SK-N-MC (cell line): ENCODE data around the gene SPANXC.
"Not testable (repeated sequence)": the region's sequence is repeated elsewhere in the genome, so short reads cannot be mapped to it uniquely, and the experiment has no call there.

Source experiments
- DNase-seq: peaks from one replicate; pipeline ENCODE4 v3.0.0-alpha.2; 2011; ENCODE audit warnings: low read depth, low spot score
- H3K27ac ChIP-seq: fragments of 200-600 bp; sonication (generic); 2 replicates; pipeline ENCODE4 v1.5.1; 2016; ENCODE audit warnings: mixed run types
- H3K36me3 ChIP-seq: fragments of 200-600 bp; sonication (generic); 2 replicates; pipeline ENCODE4 v1.6.1; 2017; ENCODE audit warnings: antibody characterized with exemption, low read length, mixed read lengths; ENCODE audit not compliant: insufficient read depth
- H3K4me3 ChIP-seq: fragments of 200-600 bp; sonication (generic); 2 replicates; pipeline ENCODE4 v1.5.1; 2016
- H3K9ac ChIP-seq: fragments of 200-600 bp; sonication (generic); 2 replicates; pipeline ENCODE4 v1.8.0; 2017; ENCODE audit warnings: mixed run types, mixed read lengths; ENCODE audit not compliant: insufficient read length
- H3K9me3 ChIP-seq: fragments of 200-600 bp; sonication (generic); 2 replicates; pipeline ENCODE4 v1.6.1; 2017; ENCODE audit warnings: low read depth, mild to moderate bottlenecking, antibody characterized with exemption, low read length, moderate library complexity, mixed read lengths
- EZH2 ChIP-seq: fragments of 200-600 bp; sonication (generic); IDR thresholded peaks from one replicate; pipeline ENCODE4 v1.6.1; 2017; ENCODE audit warnings: antibody characterized with exemption
- FOXP2 ChIP-seq: optimal IDR thresholded peaks from 2 replicates; pipeline ENCODE3; 2011; ENCODE audit warnings: mild to moderate bottlenecking, moderate library complexity; ENCODE audit not compliant: insufficient read depth; ENCODE audit errors: extremely low read length, control extremely low read depth
- POLR2AphosphoS5 ChIP-seq: IDR thresholded peaks from 2 replicates; pipeline ENCODE4 v1.6.1; 2012; ENCODE audit warnings: mild to moderate bottlenecking, low read depth, low read length, borderline replicate concordance

The SPANXC gene

GRCh38 chrX:141242417-141242816 lies at the start of gene SPANXC:
Gene SPANXC, minus strand, starts transcription at chrX:141242517. Its CDS starts 60 bp downstream, at chrX:141242457.
- not testable (repeated sequence) for H3K4me3 ChIP-seq

GRCh38 chrX:141279476-141279875 lies 37.2 kb upstream of the SPANXC start:
- Histone ChIP-seq H3K9me3 (no peaks in the 10 kb centered on the region), H3K4me3 (no peak overlapping the region), H3K27ac (no peak overlapping the region), H3K36me3 (no peaks in the 10 kb centered on the region), H3K9ac (no peak overlapping the region)
- TF ChIP-seq FOXP2 (no peak), EZH2 (no peak), POLR2AphosphoS5 (no peak)
- DNase-seq = no peak

More at GRCh38 chrX:141242417-141242816, at the start of gene SPANXC:
- not testable (repeated sequence) for H3K27ac ChIP-seq, DNase-seq, H3K36me3 ChIP-seq, H3K9me3 ChIP-seq, H3K9ac ChIP-seq

GRCh38 chrX:141278306-141278705 lies 36.0 kb upstream of the SPANXC start:
- no peak for TF ChIP-seq FOXP2
- no peak for TF ChIP-seq POLR2AphosphoS5
- TF ChIP-seq EZH2 = no peak
- no peak for DNase-seq
- no peaks in the 10 kb centered on the region for H3K9me3 ChIP-seq
- H3K9ac ChIP-seq = no peak overlapping the region
- H3K27ac ChIP-seq = no peak overlapping the region
- H3K36me3 ChIP-seq = no peaks in the 10 kb centered on the region
- no peak overlapping the region for H3K4me3 ChIP-seq

- Histone ChIP-seq H3K27ac (no peak overlapping the region), H3K36me3 (no peaks in the 10 kb centered on the region), H3K9me3 (no peaks in the 10 kb centered on the region), H3K4me3 (no peak overlapping the region), H3K9ac (no peak overlapping the region)
- TF ChIP-seq POLR2AphosphoS5 = no peak
- no peak for TF ChIP-seq EZH2
- no peak for TF ChIP-seq FOXP2
- no peak for DNase-seq
Observed at GRCh38 chrX:141258080-141258479, 15.8 kb upstream of the SPANXC start.

GRCh38 chrX:141221611-141222010 lies 20.7 kb downstream of the SPANXC start:
- no peak overlapping the region for H3K9ac ChIP-seq
- no peak overlapping the region for H3K4me3 ChIP-seq
- H3K9me3 ChIP-seq = no peaks in the 10 kb centered on the region
- DNase-seq = no peak
- no peak overlapping the region for H3K27ac ChIP-seq
- no peaks in the 10 kb centered on the region for H3K36me3 ChIP-seq
- TF ChIP-seq FOXP2 (no peak), POLR2AphosphoS5 (no peak), EZH2 (no peak)

- Histone ChIP-seq H3K36me3 (no peaks in the 10 kb centered on the region), H3K4me3 (no peak overlapping the region), H3K9ac (no peak overlapping the region), H3K9me3 (no peaks in the 10 kb centered on the region), H3K27ac (no peak overlapping the region)
- TF ChIP-seq POLR2AphosphoS5 (no peak), EZH2 (no peak), FOXP2 (no peak)
- DNase-seq = no peak
Observed at GRCh38 chrX:141220342-141221008, 21.8 kb downstream of the SPANXC start.

- no peak for DNase-seq
- TF ChIP-seq POLR2AphosphoS5 (no peak), EZH2 (no peak), FOXP2 (no peak)
- H3K9ac ChIP-seq = no peak overlapping the region
- no peaks in the 10 kb centered on the region for H3K36me3 ChIP-seq
- H3K27ac ChIP-seq = no peak overlapping the region
- H3K4me3 ChIP-seq = no peak overlapping the region
- H3K9me3 ChIP-seq = no peaks in the 10 kb centered on the region
Observed at GRCh38 chrX:141214196-141214595, 28.1 kb downstream of the SPANXC start.

GRCh38 chrX:141201962-141202361 lies 40.4 kb downstream of the SPANXC start:
- Histone ChIP-seq H3K36me3 (no peaks in the 10 kb centered on the region), H3K9ac (no peak overlapping the region), H3K27ac (no peak overlapping the region), H3K4me3 (no peak overlapping the region), H3K9me3 (no peaks in the 10 kb centered on the region)
- DNase-seq = no peak
- no peak for TF ChIP-seq POLR2AphosphoS5
